ENCODE measurements around the gene MYO1B.

The MYO1B gene

DNA sequence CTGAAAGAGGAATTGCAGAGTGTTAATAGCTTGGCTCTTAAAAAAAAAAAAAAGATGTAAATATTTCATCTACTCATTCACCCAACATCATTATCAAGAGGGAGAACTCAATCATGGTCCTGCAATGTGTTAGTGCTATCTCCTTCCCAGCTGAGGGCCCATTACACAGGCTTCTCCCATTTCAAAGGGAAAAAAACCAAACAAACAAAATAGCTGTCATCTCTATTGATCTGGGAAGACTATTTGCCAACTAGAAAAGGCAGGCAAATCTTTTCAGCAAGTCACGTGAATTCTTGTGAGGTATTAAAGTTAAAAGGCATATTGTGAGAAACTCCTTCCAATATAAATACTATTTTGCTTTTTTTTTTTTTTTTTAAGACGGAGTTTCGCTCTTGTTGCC, 194.3 kb downstream of the MYO1B start:
- no peaks in the 10 kb centered on the region for H3K9me3 ChIP-seq (ENCODE audit: insufficient read depth, low read length)
- no peaks in the 10 kb centered on the region for H3K9me2 ChIP-seq (replicated peaks; ENCODE audit: insufficient read depth, low read length)
- no peak overlapping the region for H3K27ac ChIP-seq (ENCODE audit: low read depth, low read length)
- no peaks in the 10 kb centered on the region for H3K36me3 ChIP-seq (ENCODE audit: low read length)
- no peaks in the 10 kb centered on the region for H4K20me1 ChIP-seq (ENCODE audit: low read depth, low read length)
- no peaks in the 10 kb centered on the region for H3F3A ChIP-seq (ENCODE audit: insufficient read depth)
- no peaks in the 10 kb centered on the region for H3K79me2 ChIP-seq (ENCODE audit: insufficient read depth, low read length)
- no peak overlapping the region for H3K4me3 ChIP-seq (ENCODE audit: insufficient read depth, low read length, poor library complexity, severe bottlenecking)
- H2AFZ ChIP-seq (ENCODE audit: low read depth, low read length, severe bottlenecking): no peak overlapping the region
- H3K9ac ChIP-seq (ENCODE audit: low read length): no peak overlapping the region
- TF ChIP-seq, protein P1, sequence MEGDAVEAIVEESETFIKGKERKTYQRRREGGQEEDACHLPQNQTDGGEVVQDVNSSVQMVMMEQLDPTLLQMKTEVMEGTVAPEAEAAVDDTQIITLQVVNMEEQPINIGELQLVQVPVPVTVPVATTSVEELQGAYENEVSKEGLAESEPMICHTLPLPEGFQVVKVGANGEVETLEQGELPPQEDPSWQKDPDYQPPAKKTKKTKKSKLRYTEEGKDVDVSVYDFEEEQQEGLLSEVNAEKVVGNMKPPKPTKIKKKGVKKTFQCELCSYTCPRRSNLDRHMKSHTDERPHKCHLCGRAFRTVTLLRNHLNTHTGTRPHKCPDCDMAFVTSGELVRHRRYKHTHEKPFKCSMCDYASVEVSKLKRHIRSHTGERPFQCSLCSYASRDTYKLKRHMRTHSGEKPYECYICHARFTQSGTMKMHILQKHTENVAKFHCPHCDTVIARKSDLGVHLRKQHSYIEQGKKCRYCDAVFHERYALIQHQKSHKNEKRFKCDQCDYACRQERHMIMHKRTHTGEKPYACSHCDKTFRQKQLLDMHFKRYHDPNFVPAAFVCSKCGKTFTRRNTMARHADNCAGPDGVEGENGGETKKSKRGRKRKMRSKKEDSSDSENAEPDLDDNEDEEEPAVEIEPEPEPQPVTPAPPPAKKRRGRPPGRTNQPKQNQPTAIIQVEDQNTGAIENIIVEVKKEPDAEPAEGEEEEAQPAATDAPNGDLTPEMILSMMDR (IDR thresholded peaks at IDR 0.05; ENCODE audit: insufficient read depth, low read length, poor library complexity, severe bottlenecking): no peak
- TF ChIP-seq EZH2phosphoT487 (conservative IDR thresholded peaks at IDR 0.05; ENCODE audit: low read length): no peak
- H3K27me3 ChIP-seq (ENCODE audit: low read length): no peaks in the 10 kb centered on the region
- no peak overlapping the region for H3K4me2 ChIP-seq (ENCODE audit: low read depth, low read length, poor library complexity, severe bottlenecking)

- Histone ChIP-seq H3F3A (ENCODE audit: insufficient read depth) (no peaks in the 10 kb centered on the region), H3K27ac (ENCODE audit: low read depth, low read length) (no peak overlapping the region), H3K9me2 (replicated peaks; ENCODE audit: insufficient read depth, low read length) (no peaks in the 10 kb centered on the region), H3K9me3 (ENCODE audit: insufficient read depth, low read length) (no peaks in the 10 kb centered on the region), H4K20me1 (ENCODE audit: low read depth, low read length) (no peaks in the 10 kb centered on the region), H3K36me3 (ENCODE audit: low read length) (no peaks in the 10 kb centered on the region), H3K4me3 (ENCODE audit: insufficient read depth, low read length, poor library complexity, severe bottlenecking) (no peak overlapping the region), H3K27me3 (ENCODE audit: low read length) (no peaks in the 10 kb centered on the region; the same call in 1 of the 2 replicates), H3K9ac (ENCODE audit: low read length) (no peak overlapping the region), H3K79me2 (ENCODE audit: insufficient read depth, low read length) (no peaks in the 10 kb centered on the region), H3K4me2 (ENCODE audit: low read depth, low read length, poor library complexity, severe bottlenecking) (no peak overlapping the region), H2AFZ (ENCODE audit: low read depth, low read length, severe bottlenecking) (no peak overlapping the region)
- TF ChIP-seq EZH2phosphoT487 (conservative IDR thresholded peaks at IDR 0.05; ENCODE audit: low read length): no peak
- TF ChIP-seq, protein P1 (IDR thresholded peaks at IDR 0.05; ENCODE audit: insufficient read depth, low read length, poor library complexity, severe bottlenecking): no peak
Observed at GRCh38 chr2:191441496-191442214, 196.5 kb downstream of the MYO1B start.

DNA sequence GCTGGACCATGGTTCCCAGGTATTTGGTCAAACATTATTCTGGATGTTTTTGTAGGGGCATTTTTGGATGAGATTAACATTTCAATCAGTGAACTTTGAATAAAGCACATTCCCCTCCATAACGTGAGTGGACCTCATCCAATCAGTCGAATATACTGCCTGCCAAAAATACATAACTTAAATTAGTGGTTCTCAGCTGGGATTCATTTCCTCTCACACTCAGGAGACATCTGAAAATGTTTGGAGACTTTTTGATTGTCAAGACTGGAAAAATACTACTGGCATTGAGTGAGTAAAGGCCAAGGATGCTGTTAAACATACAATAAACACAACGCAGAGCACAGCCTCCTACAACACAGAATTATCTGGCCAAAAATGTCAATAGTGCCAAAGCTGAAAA, 198.2 kb downstream of the MYO1B start:
- H3K4me3 ChIP-seq (ENCODE audit: insufficient read depth, low read length, poor library complexity, severe bottlenecking): no peak overlapping the region
- H3K4me2 ChIP-seq (ENCODE audit: low read depth, low read length, poor library complexity, severe bottlenecking): no peak overlapping the region
- TF ChIP-seq, protein P1 (IDR thresholded peaks at IDR 0.05; ENCODE audit: insufficient read depth, low read length, poor library complexity, severe bottlenecking): no peak
- no peak for TF ChIP-seq EZH2phosphoT487 (conservative IDR thresholded peaks at IDR 0.05; ENCODE audit: low read length)
- H3K27me3 ChIP-seq (ENCODE audit: low read length): no peaks in the 10 kb centered on the region; the same call in 1 of the 2 replicates
- no peak overlapping the region for H2AFZ ChIP-seq (ENCODE audit: low read depth, low read length, severe bottlenecking)
- no peaks in the 10 kb centered on the region for H3K9me2 ChIP-seq (replicated peaks; ENCODE audit: insufficient read depth, low read length)
- no peaks in the 10 kb centered on the region for H3K79me2 ChIP-seq (ENCODE audit: insufficient read depth, low read length)
- H3K36me3 ChIP-seq (ENCODE audit: low read length): no peaks in the 10 kb centered on the region
- H3K9me3 ChIP-seq (ENCODE audit: insufficient read depth, low read length): no peaks in the 10 kb centered on the region
- no peak overlapping the region for H3K9ac ChIP-seq (ENCODE audit: low read length)
- no peaks in the 10 kb centered on the region for H4K20me1 ChIP-seq (ENCODE audit: low read depth, low read length)
- no peak overlapping the region for H3K27ac ChIP-seq (ENCODE audit: low read depth, low read length)
- H3F3A ChIP-seq (ENCODE audit: insufficient read depth): no peaks in the 10 kb centered on the region

Measured in SU-DHL-6 (cell line).